CD14-positive monocyte (primary cell): Measurements from ENCODE around the gene LOC128125822.

ENCODE experiments used
- DNase-seq, 3 donors: peaks; one replicate each; pipeline ENCODE4 v3.0.0-alpha.2; 2011 to 2022
- H2AFZ ChIP-seq: 2 replicates; pipeline ENCODE4 v1.6.0; 2012; ENCODE audit warnings: mild to moderate bottlenecking, low read depth, low read length, inconsistent platforms; ENCODE audit not compliant: insufficient read depth, poor library complexity, severe bottlenecking
- H3K27ac ChIP-seq, 2 donors: 1 replicate in 1 of 2; 2 replicates in 1 of 2; pipeline ENCODE4 v1.5.1; 2012 to 2013; ENCODE audit warnings: low read length in 2 of 2, control low read depth in 1 of 2, inconsistent platforms in 1 of 2, low read depth in 1 of 2, mild to moderate bottlenecking in 1 of 2
- H3K27me3 ChIP-seq, 2 donors: one replicate each; pipeline versions ENCODE4 v1.6.0 to v1.6.1; 2011 to 2013; ENCODE audit warnings: low read length in 2 of 2; ENCODE audit not compliant: control insufficient read depth in 2 of 2, insufficient read depth in 2 of 2
- H3K36me3 ChIP-seq, 2 donors: replicated peaks in 1 of 2; 1 replicate in 1 of 2; 2 replicates in 1 of 2; pipeline versions ENCODE4 v1.5.1 to v1.6.1; 2012 to 2013; ENCODE audit warnings: low read length in 2 of 2, control low read depth in 1 of 2, inconsistent platforms in 1 of 2, mild to moderate bottlenecking in 1 of 2; ENCODE audit not compliant: insufficient read depth in 2 of 2, control insufficient read depth in 1 of 2
- H3K4me1 ChIP-seq, 2 donors: 1 replicate in 1 of 2; 2 replicates in 1 of 2; pipeline versions ENCODE4 v1.5.1 to v1.6.1; 2012 to 2013; ENCODE audit warnings: low read length in 2 of 2, control low read depth in 1 of 2, inconsistent platforms in 1 of 2, mild to moderate bottlenecking in 1 of 2, moderate library complexity in 1 of 2; ENCODE audit not compliant: insufficient read depth in 2 of 2, control insufficient read depth in 1 of 2
- H3K4me2 ChIP-seq: replicated peaks from 2 replicates; pipeline ENCODE3; 2012; ENCODE audit warnings: low read length, moderate library complexity, mild to moderate bottlenecking; ENCODE audit not compliant: poor library complexity, severe bottlenecking; ENCODE audit errors: extremely low read depth
- H3K4me3 ChIP-seq, 3 experiments: fragments of 200-600 bp in 1 of 3; sonication (generic) in 1 of 3; replicated peaks in 1 of 3; 1 replicate in 2 of 3; 2 replicates in 1 of 3; pipeline ENCODE4 v1.5.1; 2011 to 2013; ENCODE audit warnings: low read length in 3 of 3, mild to moderate bottlenecking in 3 of 3, control low read depth in 2 of 3, low read depth in 2 of 3, inconsistent platforms in 1 of 3, moderate library complexity in 1 of 3
- H3K79me2 ChIP-seq: 2 replicates; pipeline ENCODE4 v1.6.0; 2012; ENCODE audit warnings: mild to moderate bottlenecking, control low read depth, inconsistent platforms, low read length, moderate library complexity; ENCODE audit not compliant: insufficient read depth
- H3K9ac ChIP-seq: 2 replicates; pipeline ENCODE4 v1.6.0; 2017; ENCODE audit warnings: low read length, mild to moderate bottlenecking; ENCODE audit not compliant: insufficient read depth, poor library complexity, severe bottlenecking
- H3K9me3 ChIP-seq, 2 donors: replicated peaks in 1 of 2; 1 replicate in 1 of 2; 2 replicates in 1 of 2; pipeline versions ENCODE4 v1.5.1 to v1.6.1; 2012 to 2013; ENCODE audit warnings: low read length in 2 of 2, control low read depth in 1 of 2; ENCODE audit not compliant: control insufficient read depth in 1 of 2, insufficient read depth in 1 of 2
- H4K20me1 ChIP-seq: 2 replicates; pipeline ENCODE4 v1.6.0; 2012; ENCODE audit warnings: mild to moderate bottlenecking, low read length, control low read depth, moderate library complexity; ENCODE audit not compliant: insufficient read depth
- H3K27ac Mint-ChIP-seq, 7 donors: one replicate each; pipeline ENCODE4 v1.8.0; 2020; ENCODE audit warnings: mild to moderate bottlenecking in 7 of 7, mixed read lengths in 7 of 7, moderate library complexity in 6 of 7, inconsistent platforms in 2 of 7
- H3K27me3 Mint-ChIP-seq, 3 donors: one replicate each; pipeline ENCODE4 v1.8.0; 2021 to 2022; ENCODE audit warnings: low read depth in 3 of 3, mild to moderate bottlenecking in 3 of 3, mixed read lengths in 3 of 3, moderate library complexity in 3 of 3, inconsistent platforms in 1 of 3
- H3K36me3 Mint-ChIP-seq, 2 donors: one replicate each; pipeline ENCODE4 v1.8.0; 2020; ENCODE audit warnings: mixed read lengths in 2 of 2, inconsistent platforms in 1 of 2, mild to moderate bottlenecking in 1 of 2
- H3K4me1 Mint-ChIP-seq: one replicate; pipeline ENCODE4 v1.8.0; 2020; ENCODE audit warnings: mild to moderate bottlenecking, mixed read lengths
- H3K4me3 Mint-ChIP-seq, 2 donors: one replicate each; pipeline ENCODE4 v1.8.0; 2020; ENCODE audit warnings: mild to moderate bottlenecking in 2 of 2, mixed read lengths in 2 of 2, moderate library complexity in 1 of 2
- H3K9me3 Mint-ChIP-seq, 7 donors: one replicate each; pipeline ENCODE4 v1.8.0; 2020 to 2022; ENCODE audit warnings: mixed read lengths in 7 of 7, mild to moderate bottlenecking in 6 of 7, moderate library complexity in 6 of 7, inconsistent platforms in 2 of 7
- CTCF ChIP-seq: fragments of 200-600 bp; IDR thresholded peaks from one replicate; pipeline ENCODE4 v1.8.0; 2022; ENCODE audit warnings: antibody characterized with exemption, mild to moderate bottlenecking
- WGBS: methylation state at CpG from one replicate; pipeline ENCODE4 v1.1.5; 2013; ENCODE audit warnings: missing lambda C conversion rate; ENCODE audit not compliant: insufficient coverage; 5-methylcytosine and 5-hydroxymethylcytosine counted together
- intact Hi-C, 2 donors: fragments of 100-400 bp; cut with micrococcal nuclease; formaldehyde crosslinking; loops; one replicate each; pipeline versions ENCODE4 v1.15.0 to v1.15.1; 2023

Gene LOC128125822

GRCh38 chr6:63597141-63598048, 25.1 kb downstream of the LOC128125822 start:
- Histone ChIP-seq H2AFZ (peak overlapping the region; percentile 88), H3K4me1 (peaks cover 9 to 13% of the 10 kb centered on the region in 2 donors), H3K79me2 (no peaks in the 10 kb centered on the region), H3K9ac (no peak overlapping the region), H3K9me3 (no peaks in the 10 kb centered on the region), H4K20me1 (no peaks in the 10 kb centered on the region), H3K36me3 (no peaks in the 10 kb centered on the region), H3K4me2 (peak overlapping the region; percentile 79), H3K27me3 (peaks cover 0 to 3% of the 10 kb centered on the region in 2 donors), H3K4me3 (peak overlapping the region in 1 of 3 experiments; percentile 77), H3K27ac (no peak overlapping the region)
- Mint-ChIP-seq H3K9me3 (peaks cover 0 to 2% (median 0%) of the 10 kb centered on the region in 7 donors), H3K27me3 (peaks cover 0 to 6% (median 2%) of the 10 kb centered on the region in 3 donors), H3K4me3 (peak overlapping the region; percentile 82 to 95), H3K36me3 (no peaks in the 10 kb centered on the region), H3K4me1 (peaks cover 16% of the 10 kb centered on the region), H3K27ac (no peak overlapping the region)
- 83% methylated on average over 1 of the region's 6 CpGs for WGBS
- no peak for TF ChIP-seq CTCF
- no peak for DNase-seq
- intact Hi-C loops = loop anchor here in 1 of 2 donors (5.0 to 10.0 kb wide), 2 partner anchors 87 to 165 kb away; no protein-coding TSS in a partner anchor
